Large intestine (tissue), 3 donors: ENCODE results near the gene GOLGA6A. TPM values are rescaled to one million over a fixed set of nuclear protein-coding genes. Genes with fewer than 3 reads are reported as not detected.
"Not testable (repeated sequence)": the region's sequence is repeated elsewhere in the genome, so short reads cannot be mapped to it uniquely, and the experiment has no call there.

Experiments used
- DNase-seq, 2 donors: peaks; one replicate each; pipeline versions ENCODE4 v3.0.0 to v3.0.0-alpha.2; 2013
- H3K27ac ChIP-seq: one replicate; pipeline ENCODE4 v1.5.1; 2013; ENCODE audit warnings: low read length
- H3K27me3 ChIP-seq: 2 replicates; pipeline ENCODE4 v1.6.1; 2013; ENCODE audit warnings: low read length; ENCODE audit not compliant: control insufficient read depth, insufficient read depth
- H3K36me3 ChIP-seq: 2 replicates; pipeline ENCODE4 v1.6.1; 2013; ENCODE audit warnings: low read length; ENCODE audit not compliant: control insufficient read depth, insufficient read depth
- H3K4me1 ChIP-seq: one replicate; pipeline ENCODE4 v1.6.1; 2013; ENCODE audit warnings: low read length; ENCODE audit not compliant: control insufficient read depth, insufficient read depth
- H3K4me3 ChIP-seq: one replicate; pipeline ENCODE4 v1.5.1; 2013; ENCODE audit warnings: low read length
- H3K9me3 ChIP-seq: one replicate; pipeline ENCODE4 v1.6.1; 2013; ENCODE audit warnings: mild to moderate bottlenecking, low read depth, low read length, moderate library complexity; ENCODE audit not compliant: control insufficient read depth
- WGBS: methylation state at CpG from one replicate; pipeline ENCODE4 v1.1.5; 2013; ENCODE audit warnings: low lambda C conversion rate; ENCODE audit not compliant: insufficient coverage; 5-methylcytosine and 5-hydroxymethylcytosine counted together
- polyA plus RNA-seq: library from polyadenylated mRNA; unstranded; fragments of 120-200 nt; gene quantifications from one replicate; pipeline ENCODE4 v1.2.1, GENCODE V29; 2013

Gene GOLGA6A
- polyA plus RNA-seq, 1 donor, result 0.15 TPM

- H3K27me3 ChIP-seq, H3K9me3 ChIP-seq, H3K4me1 ChIP-seq, H3K36me3 ChIP-seq, H3K27ac ChIP-seq: not testable (repeated sequence)
- peak; percentile 75 to 89 for DNase-seq
- H3K4me3 ChIP-seq, result peak overlapping the region; percentile 36
- WGBS, result no CpG with 5 or more reads among the region's 45 CpGs
These were observed 17.8 kb upstream of the GOLGA6A start for GRCh38 chr15:74099963-74100733.

GRCh38 chr15:74096753-74097474 is 14.6 kb upstream of the GOLGA6A start:
- H3K36me3 ChIP-seq, H3K4me1 ChIP-seq, H3K27ac ChIP-seq, H3K27me3 ChIP-seq, H3K4me3 ChIP-seq, H3K9me3 ChIP-seq, DNase-seq: not testable (repeated sequence)
- no CpG with 5 or more reads among the region's 27 CpGs for WGBS

- H3K4me3 ChIP-seq, H3K9me3 ChIP-seq, H3K4me1 ChIP-seq, DNase-seq, H3K27ac ChIP-seq, H3K36me3 ChIP-seq, H3K27me3 ChIP-seq: not testable (repeated sequence)
- no CpG with 5 or more reads among the region's 10 CpGs for WGBS
These were observed 13.3 kb upstream of the GOLGA6A start for GRCh38 chr15:74095610-74096009.

GRCh38 chr15:74094567-74094966 is 12.2 kb upstream of the GOLGA6A start:
- not testable (repeated sequence) for H3K36me3 ChIP-seq, DNase-seq, H3K9me3 ChIP-seq, H3K4me1 ChIP-seq, H3K27ac ChIP-seq, H3K27me3 ChIP-seq, H3K4me3 ChIP-seq
- no CpG with 5 or more reads among the region's 2 CpGs for WGBS

GRCh38 chr15:74075781-74076180 is 6.6 kb downstream of the GOLGA6A start:
- H3K27me3 ChIP-seq, DNase-seq, H3K27ac ChIP-seq, H3K9me3 ChIP-seq, H3K36me3 ChIP-seq, H3K4me1 ChIP-seq, H3K4me3 ChIP-seq: not testable (repeated sequence)
- no CpG with 5 or more reads among the region's 9 CpGs for WGBS

GRCh38 chr15:74072614-74073337 is 9.6 kb downstream of the GOLGA6A start:
- H3K4me1 ChIP-seq, H3K4me3 ChIP-seq, H3K36me3 ChIP-seq, H3K27ac ChIP-seq, H3K27me3 ChIP-seq, DNase-seq, H3K9me3 ChIP-seq: not testable (repeated sequence)
- WGBS, result no CpG with 5 or more reads among the region's 16 CpGs

GRCh38 chr15:74072132-74072531 is 10.2 kb downstream of the GOLGA6A start:
- H3K4me3 ChIP-seq, H3K27ac ChIP-seq, H3K27me3 ChIP-seq, H3K9me3 ChIP-seq, H3K4me1 ChIP-seq, H3K36me3 ChIP-seq, DNase-seq: not testable (repeated sequence)
- no CpG with 5 or more reads among the region's 9 CpGs for WGBS

- H3K36me3 ChIP-seq, H3K9me3 ChIP-seq, DNase-seq, H3K27me3 ChIP-seq, H3K4me3 ChIP-seq, H3K27ac ChIP-seq, H3K4me1 ChIP-seq: not testable (repeated sequence)
- WGBS, result no CpG with 5 or more reads among the region's 6 CpGs
These were observed 10.7 kb downstream of the GOLGA6A start for GRCh38 chr15:74071645-74072044.

- WGBS, result no CpG with 5 or more reads among the region's 13 CpGs
- not testable (repeated sequence) for H3K4me3 ChIP-seq, DNase-seq, H3K36me3 ChIP-seq, H3K27ac ChIP-seq, H3K27me3 ChIP-seq, H3K4me1 ChIP-seq, H3K9me3 ChIP-seq
These were observed 16.5 kb downstream of the GOLGA6A start for GRCh38 chr15:74065684-74066411.

- WGBS, result 67% methylated on average over 2 of the region's 8 CpGs
- not testable (repeated sequence) for H3K36me3 ChIP-seq, H3K9me3 ChIP-seq, H3K4me3 ChIP-seq, H3K27me3 ChIP-seq, H3K4me1 ChIP-seq, H3K27ac ChIP-seq, DNase-seq
These were observed 17.5 kb downstream of the GOLGA6A start for GRCh38 chr15:74064822-74065221.
